DMS153 treated with DMSO at 0.1 percent for 48 hours (cell line): ENCODE data around the gene FAM136A.
"Not testable (repeated sequence)": the region's sequence is repeated elsewhere in the genome, so short reads cannot be mapped to it uniquely, and the experiment has no call there.

Experiments used
- DNase-seq: peaks from one replicate; lab custom pipeline; 2025; ENCODE audit not compliant: unreplicated experiment; lab: John Stamatoyannopoulos, UW

FAM136A gene

DNA sequence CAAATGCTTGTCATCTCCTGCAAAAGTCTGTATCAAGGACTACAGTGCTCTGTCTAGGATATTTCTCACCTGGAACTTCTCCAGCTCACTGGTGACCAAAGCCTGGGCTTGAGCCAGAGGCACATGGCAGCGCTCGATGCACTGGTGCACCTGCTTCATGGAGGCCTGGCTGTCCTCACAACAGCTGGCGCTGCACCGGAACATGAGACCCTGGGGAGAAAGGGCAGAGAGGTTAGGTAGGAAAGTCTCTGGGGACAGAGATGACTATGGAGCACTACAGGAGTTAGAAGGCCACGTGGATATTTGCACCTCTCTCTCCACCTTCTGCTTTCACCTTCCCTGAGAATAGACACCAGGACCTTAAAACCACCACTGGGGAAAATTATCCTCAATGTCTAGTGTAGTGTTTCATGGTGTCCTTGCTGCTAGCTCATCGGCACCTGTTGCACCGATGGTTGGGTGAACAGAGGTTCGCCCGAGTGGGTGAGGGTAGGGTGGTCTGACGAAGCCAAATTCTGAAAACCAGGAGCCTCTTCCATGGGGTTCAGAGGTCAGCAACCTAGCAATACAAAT lies 1.0 kb downstream of the FAM136A start:
- no peak for DNase-seq

DNA sequence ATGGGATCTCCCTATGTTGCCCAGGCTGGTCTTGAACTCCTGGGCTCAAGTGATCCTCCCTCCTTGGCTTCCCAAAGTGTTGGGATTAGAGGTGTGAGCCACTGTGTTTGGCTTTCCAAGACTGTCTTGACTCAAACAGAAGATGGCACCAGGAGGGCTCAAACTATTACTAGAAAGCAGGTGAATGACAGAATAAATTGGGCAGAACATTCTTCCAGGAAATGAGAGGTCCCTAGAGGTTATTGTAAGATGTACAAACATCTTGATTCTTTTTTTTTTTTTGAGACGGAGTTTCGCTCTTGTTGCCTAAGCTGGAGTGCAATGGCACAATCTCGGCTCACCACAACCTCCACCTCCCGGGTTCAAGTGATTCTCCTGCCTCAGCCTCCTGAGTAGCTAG lies 4.0 kb downstream of the FAM136A start:
- not testable (repeated sequence) for DNase-seq

GRCh38 chr2:70283500-70284191 lies 18.2 kb downstream of the FAM136A start:
- no peak for DNase-seq

DNA sequence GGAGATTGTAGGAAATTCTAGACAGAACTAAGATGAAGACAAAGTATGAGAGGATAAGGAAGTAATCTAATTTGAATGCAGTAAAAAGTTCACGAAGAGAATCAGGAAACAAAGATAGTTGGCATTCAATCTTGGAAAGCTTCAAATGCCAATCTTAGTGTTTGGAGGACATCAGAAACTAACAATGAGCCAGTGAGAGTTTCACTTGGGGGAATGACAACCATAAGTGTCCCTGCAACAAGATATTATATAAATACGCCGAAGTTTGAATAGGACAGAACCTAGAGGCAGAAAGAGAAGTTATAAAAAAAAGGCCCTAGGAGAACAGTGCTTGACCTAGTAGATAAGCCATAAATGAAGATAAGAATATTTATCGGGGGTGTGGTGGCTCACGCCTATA lies 19.4 kb downstream of the FAM136A start:
- DNase-seq, result no peak

- no peak for DNase-seq
Measured at GRCh38 chr2:70280242-70280798, 21.5 kb downstream of the FAM136A start.

DNA sequence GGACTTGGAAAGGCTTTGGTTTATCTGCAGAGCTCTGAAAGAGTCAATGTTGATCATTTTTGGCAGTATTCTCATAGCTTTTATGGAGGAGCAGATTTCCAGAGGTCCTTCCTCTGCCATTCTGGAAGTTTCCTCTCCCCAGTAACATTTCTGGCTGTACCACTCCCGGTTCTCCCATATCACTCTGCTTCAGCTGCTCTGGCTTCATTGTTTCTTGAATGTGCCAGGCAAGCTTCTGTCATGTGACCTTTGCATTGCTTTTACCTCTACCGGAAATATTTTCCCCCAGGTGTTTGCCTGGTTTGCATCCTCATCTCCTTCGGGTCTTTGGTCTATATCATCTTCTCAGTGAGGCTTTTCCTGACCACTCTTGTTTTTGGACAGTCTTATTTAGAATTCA lies 31.5 kb downstream of the FAM136A start:
- no peak for DNase-seq

- DNase-seq, result not testable (repeated sequence)
Measured at GRCh38 chr2:70269422-70270302, 32.2 kb downstream of the FAM136A start.

DNA sequence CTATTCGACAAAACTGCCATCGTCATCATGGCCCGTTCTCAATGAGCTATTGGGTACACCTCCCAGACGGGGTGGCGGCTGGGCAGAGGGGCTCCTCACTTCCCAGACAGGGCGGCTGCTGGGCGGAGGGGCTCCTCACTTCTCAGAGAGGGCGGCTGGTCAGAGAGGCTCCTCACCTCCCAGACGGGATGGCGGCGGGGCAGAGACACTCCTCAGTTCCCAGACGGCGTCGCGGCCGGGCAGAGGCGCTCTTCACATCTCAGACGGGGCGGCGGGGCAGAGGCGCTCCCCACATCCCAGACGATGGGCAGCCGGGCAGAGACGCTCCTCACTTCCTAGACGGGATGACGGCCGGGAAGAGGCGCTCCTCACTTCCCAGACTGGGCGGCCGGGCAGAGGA lies 34.9 kb downstream of the FAM136A start:
- not testable (repeated sequence) for DNase-seq

- no peak for DNase-seq
Measured at GRCh38 chr2:70261501-70261900, 40.4 kb downstream of the FAM136A start.

- DNase-seq, result no peak
Measured at GRCh38 chr2:70258532-70258875, 43.4 kb downstream of the FAM136A start.

DNA sequence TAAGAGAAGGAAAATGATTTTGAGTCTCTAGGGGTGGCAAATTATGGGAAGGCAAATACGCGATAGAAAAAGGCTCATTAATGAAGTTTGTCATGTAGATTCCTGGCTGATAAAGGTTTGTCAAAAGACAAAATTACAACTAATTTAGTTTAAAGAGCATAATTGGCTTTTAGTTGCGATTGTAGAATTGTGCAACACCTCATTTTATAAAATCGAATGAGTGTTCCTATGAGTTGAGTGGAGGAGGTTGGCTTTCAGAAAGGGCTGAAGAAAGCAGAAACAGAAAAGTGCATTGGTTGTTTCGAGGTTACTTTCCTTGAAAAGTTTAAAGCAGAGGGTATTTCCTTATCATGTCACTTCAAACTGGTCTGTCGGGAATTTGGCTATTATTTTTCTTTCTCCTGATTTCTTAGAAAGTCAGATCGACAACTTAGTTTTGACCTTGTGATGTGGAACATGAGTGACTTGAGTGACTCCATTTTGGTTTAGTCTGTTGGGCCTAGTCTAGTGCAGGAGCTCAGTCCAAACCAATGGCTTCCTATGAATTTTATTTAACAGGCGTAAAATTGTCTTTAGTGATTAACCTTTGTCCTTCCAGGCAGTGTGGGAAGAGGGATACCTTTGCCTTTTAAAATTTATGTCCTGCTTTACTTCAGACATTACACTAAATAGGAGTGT lies 46.1 kb downstream of the FAM136A start:
- DNase-seq, result no peak

DNA sequence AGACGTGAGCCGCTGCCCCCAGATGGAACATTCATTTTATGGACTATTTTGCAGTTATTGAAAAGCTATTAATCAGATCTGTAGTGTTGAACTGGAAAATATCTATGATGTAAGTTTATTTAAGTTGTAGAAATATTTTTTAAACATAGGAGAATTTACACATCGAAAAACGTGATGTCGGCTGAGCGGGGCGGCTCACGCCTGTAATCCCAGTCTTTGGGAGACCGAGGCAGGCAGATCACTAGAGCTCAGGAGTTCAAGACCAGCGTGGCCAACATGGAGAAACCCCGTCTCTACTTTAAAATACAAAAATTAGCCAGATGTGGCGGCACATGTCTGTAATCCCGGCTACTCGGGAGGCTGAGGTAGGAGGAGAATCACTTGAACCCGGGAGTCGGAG lies 51.4 kb downstream of the FAM136A start:
- DNase-seq, result no peak

DNA sequence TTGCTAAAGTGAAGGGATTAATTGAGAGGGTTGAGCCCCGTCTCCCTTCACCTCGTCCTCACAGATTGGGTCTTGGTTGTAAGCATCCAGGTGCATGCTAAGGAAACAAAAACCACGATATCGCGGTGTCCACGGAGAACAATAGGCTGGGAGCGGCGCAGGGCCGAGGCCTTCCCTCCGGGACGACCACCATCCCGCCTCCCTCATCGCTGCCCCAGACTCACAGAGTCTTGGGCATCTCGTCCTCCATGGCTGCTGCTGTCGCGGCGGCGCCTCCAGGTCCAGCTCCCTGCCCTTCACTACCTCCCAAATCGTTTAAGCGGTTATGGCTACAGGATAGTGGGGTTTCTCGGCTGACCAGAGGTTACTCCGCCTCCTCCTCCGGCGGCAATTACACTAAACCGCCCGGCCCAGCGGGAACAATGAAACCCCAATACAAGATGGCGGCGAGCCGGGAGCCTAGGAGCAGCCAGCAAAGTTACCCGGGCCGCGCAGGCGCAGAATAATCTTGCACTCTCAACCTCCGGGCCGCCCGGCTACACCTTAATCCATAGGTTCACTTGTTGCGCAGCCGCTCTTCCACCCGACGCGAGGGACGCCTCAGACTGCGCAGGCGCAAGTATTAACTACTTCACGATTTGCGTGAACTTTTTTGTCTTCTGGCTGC lies 53.6 kb downstream of the FAM136A start, which contains the start of gene TIA1:
TSS of gene TIA1 (minus strand) at position 448 of the 667 bp plus-strand sequence. CDS start at position 250, 198 bp downstream.
- DNase-seq, result peak; percentile 98

- no peak for DNase-seq
Measured at GRCh38 chr2:70247364-70248180, 54.3 kb downstream of the FAM136A start.
